HEK293 (cell line): ENCODE measurements around the gene CTDSP2.

Source experiments
- CTCF ChIA-PET: fragments of 350-600 bp; formaldehyde crosslinking; extraction: SDS; loops from one replicate; lab custom pipeline; 2021; ENCODE audit warnings: antibody characterized with exemption; lab: Yijun Ruan, JAX
- POLR2A ChIA-PET: fragments of 300-600 bp; formaldehyde crosslinking; extraction: SDS; loops from one replicate; lab custom pipeline; 2020; ENCODE audit warnings: antibody characterized with exemption, inconsistent platforms; lab: Yijun Ruan, JAX
- H3K27ac ChIP-seq: fragments of 200-500 bp; sonication (Bioruptor generic); 2 replicates; pipeline ENCODE4 v1.5.1; 2014; ENCODE audit warnings: low read depth, low read length, control low read depth, inconsistent platforms; ENCODE audit errors: extremely low read depth
- H3K36me3 ChIP-seq, 2 experiments: fragments of 200-500 bp in 1 of 2; sonication (Bioruptor generic) in 1 of 2; 1 replicate in 1 of 2; 2 replicates in 1 of 2; pipeline ENCODE4 v1.5.1; 2014 to 2017; ENCODE audit warnings: inconsistent platforms in 2 of 2, low read length in 2 of 2; ENCODE audit not compliant: control insufficient read depth in 2 of 2, insufficient read depth in 1 of 2
- H3K4me1 ChIP-seq: fragments of 200-500 bp; sonication (Bioruptor generic); 2 replicates; pipeline ENCODE4 v1.5.1; 2014; ENCODE audit warnings: mild to moderate bottlenecking, low read length, inconsistent platforms; ENCODE audit not compliant: control insufficient read depth, insufficient read depth
- H3K4me3 ChIP-seq: 2 replicates; pipeline ENCODE4 v1.5.1; 2011; ENCODE audit warnings: low read depth, mild to moderate bottlenecking, control low read depth, low read length, moderate library complexity
- H3K9me3 ChIP-seq: fragments of 200-500 bp; sonication (Bioruptor generic); 2 replicates; pipeline ENCODE4 v1.5.1; 2014; ENCODE audit warnings: low read depth, low read length, inconsistent platforms; ENCODE audit not compliant: control insufficient read depth, insufficient read depth
- HOXA7 ChIP-seq: sonication (generic); formaldehyde crosslinking; IDR thresholded peaks from 2 replicates; pipeline ENCODE4 v1.8.1; 2022; ENCODE audit warnings: missing genetic modification reagents, borderline replicate concordance
- MEIS1 ChIP-seq: sonication (generic); formaldehyde crosslinking; IDR thresholded peaks from 2 replicates; pipeline ENCODE4 v1.8.1; 2022; ENCODE audit warnings: missing genetic modification reagents, mild to moderate bottlenecking, borderline replicate concordance
- OVOL3 ChIP-seq: fragments of 450-650 bp; formaldehyde crosslinking; IDR thresholded peaks from 2 replicates; pipeline ENCODE4 v1.5.1; 2016; ENCODE audit warnings: missing biosample characterization, missing genetic modification characterization
- ZBTB21 ChIP-seq: fragments of 450-650 bp; formaldehyde crosslinking; IDR thresholded peaks from 2 replicates; pipeline ENCODE4 v1.5.1; 2017; ENCODE audit warnings: missing biosample characterization, missing genetic modification characterization
- ZEB2 ChIP-seq: fragments of 450-650 bp; formaldehyde crosslinking; IDR thresholded peaks from 2 replicates; pipeline ENCODE4 v1.5.1; 2016; ENCODE audit warnings: missing biosample characterization, missing genetic modification characterization
- ZNF133 ChIP-seq: fragments of 450-650 bp; formaldehyde crosslinking; IDR thresholded peaks from 2 replicates; pipeline ENCODE4 v1.5.1; 2016; ENCODE audit warnings: missing biosample characterization, missing genetic modification characterization
- ZNF138 ChIP-seq: fragments of 450-650 bp; formaldehyde crosslinking; IDR thresholded peaks from 2 replicates; pipeline ENCODE4 v1.5.1; 2016; ENCODE audit warnings: missing biosample characterization, missing genetic modification characterization, borderline replicate concordance
- ZNF140 ChIP-seq: fragments of 450-650 bp; formaldehyde crosslinking; IDR thresholded peaks from 2 replicates; pipeline ENCODE4 v1.5.1; 2016; ENCODE audit warnings: missing biosample characterization, missing genetic modification characterization
- ZNF404 ChIP-seq: fragments of 450-650 bp; formaldehyde crosslinking; IDR thresholded peaks from 2 replicates; pipeline ENCODE4 v1.5.1; 2017; ENCODE audit warnings: missing biosample characterization, missing genetic modification characterization
- ZNF416 ChIP-seq: fragments of 450-650 bp; formaldehyde crosslinking; IDR thresholded peaks from 2 replicates; pipeline ENCODE4 v1.5.1; 2016; ENCODE audit warnings: missing biosample characterization, missing genetic modification characterization
- ZNF423 ChIP-seq: fragments of 450-650 bp; formaldehyde crosslinking; IDR thresholded peaks from 2 replicates; pipeline ENCODE4 v1.5.1; 2016; ENCODE audit warnings: missing biosample characterization, missing genetic modification characterization
- ZNF521 ChIP-seq: fragments of 450-650 bp; formaldehyde crosslinking; IDR thresholded peaks from 2 replicates; pipeline ENCODE4 v1.5.1; 2017; ENCODE audit warnings: missing biosample characterization, mild to moderate bottlenecking, missing genetic modification characterization
- ZNF555 ChIP-seq: fragments of 450-650 bp; formaldehyde crosslinking; conservative IDR thresholded peaks from 2 replicates; pipeline ENCODE4 v1.5.1; 2017; ENCODE audit warnings: missing biosample characterization, mild to moderate bottlenecking, missing genetic modification characterization, inconsistent platforms
- ZNF561 ChIP-seq: fragments of 450-650 bp; IDR thresholded peaks from 2 replicates; pipeline ENCODE4 v1.5.1; 2018; ENCODE audit warnings: missing biosample characterization, missing genetic modification characterization, borderline replicate concordance
- ZNF670 ChIP-seq: fragments of 450-650 bp; formaldehyde crosslinking; IDR thresholded peaks from 2 replicates; pipeline ENCODE4 v1.5.1; 2016; ENCODE audit warnings: missing biosample characterization, missing genetic modification characterization, low read depth
- ZNF747 ChIP-seq: fragments of 450-650 bp; formaldehyde crosslinking; IDR thresholded peaks from 2 replicates; pipeline ENCODE4 v1.5.1; 2016; ENCODE audit warnings: missing biosample characterization, missing genetic modification characterization
- ZNF768 ChIP-seq: fragments of 450-650 bp; formaldehyde crosslinking; IDR thresholded peaks from 2 replicates; pipeline ENCODE4 v1.5.1; 2018; ENCODE audit warnings: missing biosample characterization, mild to moderate bottlenecking, missing genetic modification characterization
- ZNF776 ChIP-seq: fragments of 450-650 bp; formaldehyde crosslinking; IDR thresholded peaks from 2 replicates; pipeline ENCODE4 v1.5.0; 2017; ENCODE audit warnings: missing biosample characterization, missing genetic modification characterization, borderline replicate concordance
- ZNF837 ChIP-seq: fragments of 450-650 bp; formaldehyde crosslinking; IDR thresholded peaks from 2 replicates; pipeline ENCODE4 v1.5.1; 2016; ENCODE audit warnings: missing biosample characterization, missing genetic modification characterization
- TF ChIP-seq, protein P1 (sequence below): fragments of 450-650 bp; formaldehyde crosslinking; IDR thresholded peaks from 2 replicates; pipeline ENCODE4 v1.5.1; 2017; ENCODE audit warnings: missing biosample characterization, missing genetic modification characterization
- TF ChIP-seq, protein P2 (sequence below): fragments of 450-650 bp; formaldehyde crosslinking; IDR thresholded peaks from 2 replicates; pipeline ENCODE4 v1.5.0; 2017; ENCODE audit warnings: missing biosample characterization, missing genetic modification characterization, borderline replicate concordance
- TF ChIP-seq, protein P3 (sequence below): fragments of 450-650 bp; formaldehyde crosslinking; IDR thresholded peaks from 2 replicates; pipeline ENCODE4 v1.5.1; 2016; ENCODE audit warnings: missing biosample characterization, missing genetic modification characterization
- TF ChIP-seq, protein P4 (sequence below): fragments of 450-650 bp; formaldehyde crosslinking; IDR thresholded peaks from 2 replicates; pipeline ENCODE4 v1.5.1; 2017; ENCODE audit warnings: missing biosample characterization, mild to moderate bottlenecking, missing genetic modification characterization, moderate library complexity

The CTDSP2 gene

DNA sequence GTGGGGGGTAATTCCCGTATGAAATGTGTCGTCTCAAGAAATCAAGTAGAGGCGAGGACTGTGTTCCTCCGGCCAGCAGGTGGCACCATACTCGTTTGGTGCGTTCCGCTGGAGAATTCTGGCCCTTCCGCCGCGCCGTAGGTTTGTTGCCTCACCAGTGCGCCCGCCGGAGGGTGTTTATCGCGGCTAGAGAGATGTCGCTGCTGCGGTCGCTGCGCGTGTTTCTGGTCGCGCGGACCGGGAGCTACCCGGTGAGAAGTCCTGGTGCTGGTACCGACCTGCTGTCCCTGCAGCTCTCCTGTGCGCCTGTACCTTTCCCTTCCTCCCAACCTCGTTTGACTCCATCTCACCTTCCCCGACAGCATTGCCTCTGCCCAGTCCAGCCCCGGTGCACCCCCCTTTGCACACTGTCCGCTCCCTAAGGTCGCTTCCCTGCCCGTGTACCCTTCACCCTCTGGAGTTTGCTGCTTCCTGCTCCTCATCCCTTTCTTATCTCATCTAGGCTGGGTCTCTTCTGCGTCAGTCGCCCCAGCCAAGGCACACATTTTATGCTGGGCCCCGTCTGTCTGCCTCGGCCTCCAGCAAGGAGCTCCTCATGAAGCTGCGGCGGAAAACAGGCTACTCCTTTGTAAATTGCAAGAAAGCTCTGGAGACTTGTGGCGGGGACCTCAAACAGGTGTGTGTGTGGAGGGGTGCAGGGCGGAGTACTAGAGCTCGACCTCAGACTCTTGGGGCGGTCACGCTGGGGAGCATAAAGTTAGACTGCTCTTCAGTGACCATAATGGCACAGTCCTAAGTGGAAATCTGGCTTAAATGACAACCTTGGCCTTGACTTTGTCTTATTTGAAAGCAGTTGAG is 63.7 kb downstream of the CTDSP2 start, which contains the start of gene TSFM (continued):
- TF ChIP-seq ZBTB21 (tag by site-specific recombination) (peak; percentile 76), ZNF561 (peak; percentile 95), HOXA7 (CRISPR knock-in tag) (no peak), ZNF404 (tag by site-specific recombination) (no peak), ZNF555 (tag by site-specific recombination) (no peak), ZNF521 (tag by site-specific recombination) (no peak), MEIS1 (no peak)

DNA sequence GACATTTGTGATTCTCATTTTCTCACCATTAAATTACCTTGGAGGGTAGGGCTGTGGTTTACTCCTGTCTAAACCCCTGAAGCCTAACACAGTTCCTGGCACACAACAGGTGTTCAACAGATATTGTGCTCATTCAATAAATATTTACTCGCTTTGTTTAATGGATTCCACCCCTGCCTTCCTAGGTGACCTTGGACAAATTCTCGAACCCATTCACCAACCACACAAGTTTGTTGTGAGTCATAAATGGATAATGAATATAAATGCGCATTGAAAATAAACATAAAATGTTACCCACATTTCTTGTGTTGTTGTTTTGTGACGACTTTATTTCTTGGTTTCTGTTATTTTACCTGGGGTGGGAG is 64.3 kb downstream of the CTDSP2 start:
- Histone ChIP-seq H3K4me3 (no peak overlapping the region; the same call in 1 of the 2 replicates), H3K9me3 (no peaks in the 10 kb centered on the region), H3K27ac (no peak overlapping the region), H3K4me1 (no peaks in the 10 kb centered on the region), H3K36me3 (peaks cover 32 to 46% of the 10 kb centered on the region in 2 experiments)
- POLR2A ChIA-PET = interaction anchor here (1.3 to 1.7 kb wide), 4 partner anchors 10 to 37 kb away, joined by 3 to 14 read pairs (median 6); partner anchors contain the start of genes CDK4, EEF1AKMT3, METTL1 and TSPAN31
- TF ChIP-seq ZNF747 (tag by site-specific recombination) (no peak), ZNF768 (0 out of 2 replicates have a peak, but pooled peaks have one; percentile 22)
- CTCF ChIA-PET = interaction anchor here (1.0 to 2.9 kb wide), 11 partner anchors 8 to 64 kb away, joined by 3 to 19 read pairs (median 7); partner anchors contain the start of gene CTDSP2

DNA sequence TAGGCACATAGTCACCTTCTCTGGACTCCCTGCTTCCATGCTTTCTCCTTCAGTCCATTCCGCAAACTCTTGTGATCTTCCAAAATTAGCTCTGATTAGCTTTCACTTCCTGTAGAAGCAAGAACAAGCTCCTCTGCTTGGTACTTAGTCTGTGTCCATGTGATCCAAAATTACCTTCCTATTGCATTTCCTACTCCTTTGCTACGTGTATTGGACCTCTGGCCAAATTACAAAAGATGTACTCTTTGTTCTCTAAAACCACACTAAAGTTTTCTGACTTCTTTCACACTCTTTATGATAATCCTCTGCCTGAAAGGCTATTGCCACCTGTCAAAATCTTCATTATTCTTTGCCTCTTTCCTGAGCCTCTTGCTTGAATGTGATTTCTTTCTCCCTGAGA is 64.7 kb downstream of the CTDSP2 start:
- Histone ChIP-seq H3K9me3 (no peaks in the 10 kb centered on the region), H3K27ac (no peak overlapping the region), H3K4me3 (no peak overlapping the region), H3K36me3 (peaks cover 27 to 43% of the 10 kb centered on the region in 2 experiments), H3K4me1 (no peaks in the 10 kb centered on the region)
- TF ChIP-seq ZNF670 = no peak
- TF ChIP-seq ZEB2 = no peak
- peak; percentile 94 for TF ChIP-seq ZNF133 (tag by site-specific recombination)
- no peak for TF ChIP-seq ZNF416
- TF ChIP-seq, protein P1, sequence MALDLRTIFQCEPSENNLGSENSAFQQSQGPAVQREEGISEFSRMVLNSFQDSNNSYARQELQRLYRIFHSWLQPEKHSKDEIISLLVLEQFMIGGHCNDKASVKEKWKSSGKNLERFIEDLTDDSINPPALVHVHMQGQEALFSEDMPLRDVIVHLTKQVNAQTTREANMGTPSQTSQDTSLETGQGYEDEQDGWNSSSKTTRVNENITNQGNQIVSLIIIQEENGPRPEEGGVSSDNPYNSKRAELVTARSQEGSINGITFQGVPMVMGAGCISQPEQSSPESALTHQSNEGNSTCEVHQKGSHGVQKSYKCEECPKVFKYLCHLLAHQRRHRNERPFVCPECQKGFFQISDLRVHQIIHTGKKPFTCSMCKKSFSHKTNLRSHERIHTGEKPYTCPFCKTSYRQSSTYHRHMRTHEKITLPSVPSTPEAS (tag by site-specific recombination) = no peak
- TF ChIP-seq ZNF555 (tag by site-specific recombination) = no peak
- POLR2A ChIA-PET = interaction anchor here (0.8 to 0.9 kb wide), 2 partner anchors 10 to 16 kb away, joined by 3 to 6 read pairs; partner anchors contain the start of genes EEF1AKMT3 and METTL1
- CTCF ChIA-PET = interaction anchor here (0.5 to 2.9 kb wide), 6 partner anchors 11 to 1137 kb away, joined by 3 to 19 read pairs (median 4); no protein-coding TSS in a partner anchor

DNA sequence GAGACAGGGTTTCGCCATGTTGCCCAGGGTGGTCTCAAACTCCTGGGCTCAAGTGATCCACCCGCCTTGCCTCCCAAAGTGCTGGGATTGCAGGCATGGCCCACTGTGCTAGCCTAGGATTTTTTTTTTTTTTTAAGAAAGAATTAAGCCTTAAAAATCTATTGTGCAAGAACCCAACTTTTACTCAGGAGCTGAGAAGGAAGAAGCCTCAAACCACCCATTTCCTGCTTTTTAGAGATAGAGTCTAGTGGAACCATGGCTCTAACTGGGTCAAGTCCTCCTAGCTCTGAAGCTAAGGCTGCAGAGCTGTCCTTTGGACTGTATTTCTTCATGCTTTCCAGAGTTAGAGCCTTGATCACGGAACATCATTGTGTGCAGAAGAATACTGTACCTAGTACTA is 65.3 kb downstream of the CTDSP2 start:
- POLR2A ChIA-PET = interaction anchor here (0.8 to 0.9 kb wide), 3 partner anchors 9 to 37 kb away, joined by 3 to 6 read pairs (median 3); partner anchors contain the start of genes EEF1AKMT3 and METTL1
- TF ChIP-seq, protein P2, sequence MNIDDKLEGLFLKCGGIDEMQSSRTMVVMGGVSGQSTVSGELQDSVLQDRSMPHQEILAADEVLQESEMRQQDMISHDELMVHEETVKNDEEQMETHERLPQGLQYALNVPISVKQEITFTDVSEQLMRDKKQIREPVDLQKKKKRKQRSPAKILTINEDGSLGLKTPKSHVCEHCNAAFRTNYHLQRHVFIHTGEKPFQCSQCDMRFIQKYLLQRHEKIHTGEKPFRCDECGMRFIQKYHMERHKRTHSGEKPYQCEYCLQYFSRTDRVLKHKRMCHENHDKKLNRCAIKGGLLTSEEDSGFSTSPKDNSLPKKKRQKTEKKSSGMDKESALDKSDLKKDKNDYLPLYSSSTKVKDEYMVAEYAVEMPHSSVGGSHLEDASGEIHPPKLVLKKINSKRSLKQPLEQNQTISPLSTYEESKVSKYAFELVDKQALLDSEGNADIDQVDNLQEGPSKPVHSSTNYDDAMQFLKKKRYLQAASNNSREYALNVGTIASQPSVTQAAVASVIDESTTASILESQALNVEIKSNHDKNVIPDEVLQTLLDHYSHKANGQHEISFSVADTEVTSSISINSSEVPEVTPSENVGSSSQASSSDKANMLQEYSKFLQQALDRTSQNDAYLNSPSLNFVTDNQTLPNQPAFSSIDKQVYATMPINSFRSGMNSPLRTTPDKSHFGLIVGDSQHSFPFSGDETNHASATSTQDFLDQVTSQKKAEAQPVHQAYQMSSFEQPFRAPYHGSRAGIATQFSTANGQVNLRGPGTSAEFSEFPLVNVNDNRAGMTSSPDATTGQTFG (tag by site-specific recombination) = no peak
- TF ChIP-seq ZNF776 (no peak), ZNF138 (tag by site-specific recombination) (no peak), ZNF140 (tag by site-specific recombination) (no peak), OVOL3 (tag by site-specific recombination) (no peak), ZNF837 (tag by site-specific recombination) (no peak), ZNF423 (no peak)
- TF ChIP-seq, protein P3, sequence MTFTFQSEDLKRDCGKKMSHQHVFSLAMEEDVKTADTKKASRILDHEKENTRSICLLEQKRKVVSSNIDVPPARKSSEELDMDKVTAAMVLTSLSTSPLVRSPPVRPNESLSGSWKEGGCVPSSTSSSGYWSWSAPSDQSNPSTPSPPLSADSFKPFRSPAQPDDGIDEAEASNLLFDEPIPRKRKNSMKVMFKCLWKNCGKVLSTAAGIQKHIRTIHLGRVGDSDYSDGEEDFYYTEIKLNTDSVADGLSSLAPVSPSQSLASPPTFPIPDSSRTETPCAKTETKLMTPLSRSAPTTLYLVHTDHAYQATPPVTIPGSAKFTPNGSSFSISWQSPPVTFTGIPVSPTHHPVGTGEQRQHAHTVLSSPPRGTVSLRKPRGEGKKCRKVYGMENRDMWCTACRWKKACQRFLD (tag by site-specific recombination) = no peak
- TF ChIP-seq, protein P4, sequence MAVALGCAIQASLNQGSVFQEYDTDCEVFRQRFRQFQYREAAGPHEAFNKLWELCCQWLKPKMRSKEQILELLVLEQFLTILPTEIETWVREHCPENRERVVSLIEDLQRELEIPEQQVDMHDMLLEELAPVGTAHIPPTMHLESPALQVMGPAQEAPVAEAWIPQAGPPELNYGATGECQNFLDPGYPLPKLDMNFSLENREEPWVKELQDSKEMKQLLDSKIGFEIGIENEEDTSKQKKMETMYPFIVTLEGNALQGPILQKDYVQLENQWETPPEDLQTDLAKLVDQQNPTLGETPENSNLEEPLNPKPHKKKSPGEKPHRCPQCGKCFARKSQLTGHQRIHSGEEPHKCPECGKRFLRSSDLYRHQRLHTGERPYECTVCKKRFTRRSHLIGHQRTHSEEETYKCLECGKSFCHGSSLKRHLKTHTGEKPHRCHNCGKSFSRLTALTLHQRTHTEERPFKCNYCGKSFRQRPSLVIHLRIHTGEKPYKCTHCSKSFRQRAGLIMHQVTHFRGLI (tag by site-specific recombination) = no peak

More for the DNA sequence above, 65.3 kb downstream of the CTDSP2 start:
- H3K36me3 ChIP-seq = peaks cover 22 to 38% of the 10 kb centered on the region in 2 experiments
- no peak overlapping the region for H3K4me3 ChIP-seq
- no peaks in the 10 kb centered on the region for H3K4me1 ChIP-seq
- no peaks in the 10 kb centered on the region for H3K9me3 ChIP-seq
- CTCF ChIA-PET = interaction anchor here (0.5 to 2.9 kb wide), 7 partner anchors 11 to 1138 kb away, joined by 3 to 19 read pairs (median 4); no protein-coding TSS in a partner anchor
- H3K27ac ChIP-seq = no peak overlapping the region
